HG03066 (cell line): ENCODE results near the gene BBS9.

Source experiments
- ATAC-seq: cut with Tn5 transposase; IDR thresholded peaks from one replicate; pipeline ENCODE4 v1.9.1; 2021; ENCODE audit warnings: low read depth; ENCODE audit not compliant: unreplicated experiment

Gene BBS9

GRCh38 chr7:33422825-33423645 lies 293.7 kb downstream of the BBS9 start:
- ATAC-seq: peak; percentile 27

- peak; percentile 92 for ATAC-seq
Measured at GRCh38 chr7:33423646-33424020, 294.3 kb downstream of the BBS9 start.

- no peak for ATAC-seq
Measured at GRCh38 chr7:33425395-33425794, 296.0 kb downstream of the BBS9 start.

- ATAC-seq: no peak
Measured at GRCh38 chr7:33425929-33426678, 296.7 kb downstream of the BBS9 start.

- ATAC-seq: no peak
Measured at GRCh38 chr7:33428415-33428814, 299.1 kb downstream of the BBS9 start.

- no peak for ATAC-seq
Measured at GRCh38 chr7:33431543-33431942, 302.2 kb downstream of the BBS9 start.

- ATAC-seq: no peak
Measured at GRCh38 chr7:33432821-33433220, 303.5 kb downstream of the BBS9 start.

GRCh38 chr7:33433357-33433756 lies 304.0 kb downstream of the BBS9 start:
- ATAC-seq: no peak

- ATAC-seq: no peak
Measured at GRCh38 chr7:33444511-33444910, 315.1 kb downstream of the BBS9 start.

- no peak for ATAC-seq
Measured at GRCh38 chr7:33446551-33446950, 317.2 kb downstream of the BBS9 start.

- no peak for ATAC-seq
Measured at GRCh38 chr7:33448035-33448434, 318.7 kb downstream of the BBS9 start.

- no peak for ATAC-seq
Measured at GRCh38 chr7:33449847-33450246, 320.5 kb downstream of the BBS9 start.

- ATAC-seq: no peak
Measured at GRCh38 chr7:33452805-33453502, 323.6 kb downstream of the BBS9 start.

GRCh38 chr7:33457039-33457438 lies 327.7 kb downstream of the BBS9 start:
- no peak for ATAC-seq

- no peak for ATAC-seq
Measured at GRCh38 chr7:33458581-33458980, 329.2 kb downstream of the BBS9 start.

GRCh38 chr7:33459340-33459751 lies 330.0 kb downstream of the BBS9 start:
- ATAC-seq: no peak

GRCh38 chr7:33463131-33463530 lies 333.8 kb downstream of the BBS9 start:
- no peak for ATAC-seq

GRCh38 chr7:33466203-33466602 lies 336.8 kb downstream of the BBS9 start:
- no peak for ATAC-seq

GRCh38 chr7:33471636-33472242 lies 342.4 kb downstream of the BBS9 start:
- ATAC-seq: no peak

GRCh38 chr7:33472348-33473025 lies 343.1 kb downstream of the BBS9 start:
- no peak for ATAC-seq
